Psoas muscle (tissue), 8 donors: ENCODE results near the gene PLXND1. TPM values are rescaled to one million over a fixed set of nuclear protein-coding genes. Genes with fewer than 3 reads are reported as not detected.

Experiments used
- ATAC-seq, 4 donors: fragments of 200-7000 bp; cut with Tn5 transposase; one replicate each; pipeline ENCODE4 v1.9.1; 2020; ENCODE audit warnings: moderate library complexity in 3 of 4, mild to moderate bottlenecking in 2 of 4
- DNase-seq, 2 donors: peaks; one replicate each; pipeline ENCODE4 v3.0.0-alpha.2; 2020
- H3K27ac ChIP-seq: fragments of 200-600 bp; one replicate; pipeline ENCODE4 v1.8.0; 2022
- H3K27me3 ChIP-seq, 3 donors: fragments of 200-600 bp in 1 of 3; one replicate each; pipeline versions ENCODE4 v1.6.1 to v1.8.0; 2013 to 2022; ENCODE audit warnings: low read length in 2 of 3, mild to moderate bottlenecking in 2 of 3, moderate library complexity in 1 of 3; ENCODE audit not compliant: insufficient read depth in 3 of 3
- H3K36me3 ChIP-seq, 2 donors: fragments of 200-600 bp in 1 of 2; one replicate each; pipeline versions ENCODE4 v1.6.1 to v1.8.0; 2013 to 2022; ENCODE audit warnings: low read depth in 1 of 2, mild to moderate bottlenecking in 1 of 2, moderate library complexity in 1 of 2; ENCODE audit not compliant: insufficient read depth in 1 of 2
- H3K4me1 ChIP-seq: fragments of 200-600 bp; one replicate; pipeline ENCODE4 v1.8.0; 2022
- H3K4me3 ChIP-seq: fragments of 200-600 bp; one replicate; pipeline ENCODE4 v1.8.0; 2022; ENCODE audit warnings: mild to moderate bottlenecking
- H3K9me3 ChIP-seq: fragments of 200-600 bp; one replicate; pipeline ENCODE4 v1.8.0; 2022
- WGBS, 3 donors: extraction: QIAGEN DNeasy Blood & Tissue Kit; methylation state at CpG; one replicate each; pipeline versions ENCODE4 v1.1.6 to v1.1.7; 2013; 5-methylcytosine and 5-hydroxymethylcytosine counted together
- intact Hi-C, 2 donors: fragments of 100-400 bp; cut with DNase I; formaldehyde crosslinking; loops; one replicate each; pipeline versions ENCODE4 v1.11.0 to v1.14.2; 2022
- long read RNA-seq, 2 donors: library from polyadenylated mRNA; unstranded; transcript quantifications; one replicate each; pipeline ENCODE4 v2.0.0, GENCODE V29; 2021
- polyA plus RNA-seq, 3 donors: library from polyadenylated mRNA; stranded (reverse); fragments of 200-250 nt; gene quantifications; one replicate each; pipeline ENCODE4 v1.2.3, GENCODE V29; 2013
- total RNA-seq, 4 donors: library from RNA; stranded (reverse); fragmentation: NEBNext Ultra II Directional in 2 of 4; extraction: Animal tissue kit (Norgen Biotek cat#: 25700) in 2 of 4; gene quantifications; one replicate each; pipeline versions ENCODE4 v1.2.1 to v1.2.4, GENCODE V29; 2021 to 2023
- TF ChIP-seq, protein P1 (sequence below): fragments of 200-600 bp; IDR thresholded peaks from one replicate; pipeline ENCODE4 v1.8.0; 2022; ENCODE audit warnings: antibody characterized with exemption
- donor health status: healthy with polysubstance abuse.
- donor health status: DM: no; HTN: no; CAD: no; lungs with moderate emphysema.
- donor health status: Bipolar disorder and iron deficiency.
- donor health status: healthy.
- donor health status: DM: yes; HTN: yes; CAD: no.
- donor health status: DM: no; HTN: no; CAD: no.
- donor health status: DM: no; HTN: no; CAD: no.
- donor health status: DM: yes; HTN: yes; CAD: no.

Gene PLXND1
- total RNA-seq (10 to 100 TPM; 28.2 to 49.9 (median 31.9) TPM), polyA plus RNA-seq (10 to 100 TPM; 15.5 to 24.0 (median 20.7) TPM)
- long read RNA-seq, donor 1, partial matches to known transcripts, result 5 of 7 reads
- long read RNA-seq, donor 1, other reads (novel, unspliced or antisense), result 2 of 7 reads
- long read RNA-seq, donor 2, partial matches to known transcripts, result 13 of 17 reads
- long read RNA-seq, donor 2, other reads (novel, unspliced or antisense), result 3 of 17 reads

GRCh38 chr3:129606636-129607390 is at the start of gene PLXND1:
Gene PLXND1, minus strand, starts transcription at chr3:129606676. Its CDS starts 37 bp downstream, at chr3:129606639.
- ATAC-seq, result peak; percentile 39 to 56 (median 48)
- 9 to 16% (median 15%) methylated on average over 31 to 89 of the region's 96 CpGs for WGBS, 3 donors
- Histone ChIP-seq H3K9me3 (no peaks in the 10 kb centered on the region), H3K4me3 (peak within 1 kb of the TSS; percentile 68), H3K27me3 (peaks cover 0 to 9% (median 0%) of the 10 kb centered on the region in 3 donors), H3K4me1 (peaks cover 22% of the 10 kb centered on the region), H3K27ac (peak within 1 kb of the TSS; percentile 75), H3K36me3 (no peaks in the 10 kb centered on the region)
- TF ChIP-seq, protein P1, sequence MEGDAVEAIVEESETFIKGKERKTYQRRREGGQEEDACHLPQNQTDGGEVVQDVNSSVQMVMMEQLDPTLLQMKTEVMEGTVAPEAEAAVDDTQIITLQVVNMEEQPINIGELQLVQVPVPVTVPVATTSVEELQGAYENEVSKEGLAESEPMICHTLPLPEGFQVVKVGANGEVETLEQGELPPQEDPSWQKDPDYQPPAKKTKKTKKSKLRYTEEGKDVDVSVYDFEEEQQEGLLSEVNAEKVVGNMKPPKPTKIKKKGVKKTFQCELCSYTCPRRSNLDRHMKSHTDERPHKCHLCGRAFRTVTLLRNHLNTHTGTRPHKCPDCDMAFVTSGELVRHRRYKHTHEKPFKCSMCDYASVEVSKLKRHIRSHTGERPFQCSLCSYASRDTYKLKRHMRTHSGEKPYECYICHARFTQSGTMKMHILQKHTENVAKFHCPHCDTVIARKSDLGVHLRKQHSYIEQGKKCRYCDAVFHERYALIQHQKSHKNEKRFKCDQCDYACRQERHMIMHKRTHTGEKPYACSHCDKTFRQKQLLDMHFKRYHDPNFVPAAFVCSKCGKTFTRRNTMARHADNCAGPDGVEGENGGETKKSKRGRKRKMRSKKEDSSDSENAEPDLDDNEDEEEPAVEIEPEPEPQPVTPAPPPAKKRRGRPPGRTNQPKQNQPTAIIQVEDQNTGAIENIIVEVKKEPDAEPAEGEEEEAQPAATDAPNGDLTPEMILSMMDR, result no peak
- peak; percentile 79 to 87 for DNase-seq
- intact Hi-C loops, result loop anchor here in 1 of 2 donors (5.0 kb wide), 1 partner anchor 115 kb away; no protein-coding TSS in a partner anchor

DNA sequence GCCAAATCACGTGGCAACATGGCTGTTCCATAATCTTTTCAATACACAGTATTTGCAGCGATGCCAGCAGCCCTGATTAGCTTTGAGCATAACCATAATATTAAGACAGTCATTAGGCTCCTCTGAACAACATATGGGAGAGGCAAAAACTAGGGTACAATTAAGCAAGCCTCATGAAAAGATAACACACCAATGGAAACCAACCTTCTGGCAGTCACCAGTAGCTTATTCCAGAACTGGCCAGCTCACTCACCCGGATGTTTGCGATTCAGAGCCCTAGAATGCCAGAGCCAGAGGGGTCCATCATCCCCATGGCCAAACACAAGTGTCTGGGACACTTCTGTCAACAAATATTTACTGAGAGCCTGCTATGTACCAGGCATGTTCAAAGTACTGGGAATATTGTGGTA is 48.8 kb upstream of the PLXND1 start:
- no peak for DNase-seq
- peaks cover 0 to 24% of the 10 kb centered on the region in 2 donors for H3K36me3 ChIP-seq
- ATAC-seq, result no peak
- TF ChIP-seq, protein P1, result no peak
- H3K4me1 ChIP-seq, result peaks cover 68% of the 10 kb centered on the region
- 80 to 88% (median 84%) methylated on average over 4 of the region's 4 CpGs for WGBS, 3 donors
- H3K27ac ChIP-seq, result peak overlapping the region; percentile 56
- H3K27me3 ChIP-seq, result no peaks in the 10 kb centered on the region
- H3K9me3 ChIP-seq, result no peaks in the 10 kb centered on the region
- intact Hi-C loops, result no loop called here
- H3K4me3 ChIP-seq, result no peak overlapping the region

GRCh38 chr3:129654131-129654530 is 47.7 kb upstream of the PLXND1 start:
- intact Hi-C loops, result loop anchor here in 1 of 2 donors (5.0 kb wide), 2 partner anchors 68 to 278 kb away; no protein-coding TSS in a partner anchor
- H3K4me1 ChIP-seq, result peaks cover 74% of the 10 kb centered on the region
- no peak for DNase-seq
- TF ChIP-seq, protein P1, result no peak
- no peaks in the 10 kb centered on the region for H3K27me3 ChIP-seq
- peaks cover 0 to 24% of the 10 kb centered on the region in 2 donors for H3K36me3 ChIP-seq
- H3K27ac ChIP-seq, result peak overlapping the region; percentile 56
- no peak for ATAC-seq
- H3K9me3 ChIP-seq, result no peaks in the 10 kb centered on the region
- H3K4me3 ChIP-seq, result no peak overlapping the region
- WGBS, 3 donors, result 71 to 94% (median 78%) methylated on average over 1 of the region's 1 CpG

DNA sequence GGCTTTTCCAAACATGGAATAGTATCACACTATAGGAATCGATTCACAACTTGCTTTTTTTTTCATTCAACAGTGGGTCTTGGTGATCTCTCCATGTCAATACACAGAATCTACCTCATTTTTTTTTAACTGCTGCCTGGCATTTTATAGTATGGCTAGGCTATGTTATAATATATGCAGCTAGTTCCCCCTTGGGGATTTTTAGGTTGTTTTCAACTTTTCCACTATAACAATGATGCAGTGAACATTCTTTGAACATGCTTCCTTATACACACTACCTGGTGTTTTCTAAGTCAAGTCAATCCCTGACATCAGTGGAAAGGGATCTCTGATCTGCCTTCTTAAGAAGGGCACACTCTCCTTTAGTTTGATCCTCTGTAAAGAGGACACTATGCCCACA is 46.5 kb upstream of the PLXND1 start:
- TF ChIP-seq, protein P1, result no peak
- H3K9me3 ChIP-seq, result no peaks in the 10 kb centered on the region
- peak overlapping the region; percentile 56 for H3K27ac ChIP-seq
- ATAC-seq (no peak), DNase-seq (no peak)
- H3K36me3 ChIP-seq, result peaks cover 0 to 24% of the 10 kb centered on the region in 2 donors
- 78 to 84% (median 81%) methylated on average over 1 of the region's 1 CpG for WGBS, 3 donors
- no peak overlapping the region for H3K4me3 ChIP-seq
- no peaks in the 10 kb centered on the region for H3K27me3 ChIP-seq
- peaks cover 65% of the 10 kb centered on the region for H3K4me1 ChIP-seq
- intact Hi-C loops, result loop anchor here in 1 of 2 donors (5.0 kb wide), 2 partner anchors 69 to 279 kb away; no protein-coding TSS in a partner anchor
